Upper lobe of left lung (tissue), 6 donors: ENCODE results near the gene APOE. TPM values are rescaled to one million over a fixed set of nuclear protein-coding genes. Genes with fewer than 3 reads are reported as not detected.
"Not testable (repeated sequence)": the region's sequence is repeated elsewhere in the genome, so short reads cannot be mapped to it uniquely, and the experiment has no call there.

Experiments
- ATAC-seq, 2 donors: fragments of 200-7000 bp; cut with Tn5 transposase; one replicate each; pipeline ENCODE4 v1.9.1; 2022; ENCODE audit warnings: mild to moderate bottlenecking in 2 of 2, moderate library complexity in 2 of 2; ENCODE audit not compliant: low FRiP score in 2 of 2
- DNase-seq, 2 donors: peaks; one replicate each; pipeline ENCODE4 v3.0.0-alpha.2; 2019 to 2020
- H3K27ac ChIP-seq, 4 donors: fragments of 200-600 bp; sonication (generic); one replicate each; pipeline ENCODE4 v1.5.1; 2016 to 2019
- H3K27me3 ChIP-seq, 4 donors: fragments of 200-600 bp; sonication (generic); one replicate each; pipeline ENCODE4 v1.5.1; 2017 to 2019
- H3K36me3 ChIP-seq, 4 donors: fragments of 200-600 bp; sonication (generic); one replicate each; pipeline ENCODE4 v1.5.1; 2016 to 2019
- H3K4me1 ChIP-seq, 4 donors: fragments of 200-600 bp; sonication (generic); one replicate each; pipeline ENCODE4 v1.5.1; 2018 to 2019
- H3K4me3 ChIP-seq, 4 donors: fragments of 200-600 bp; sonication (generic); one replicate each; pipeline ENCODE4 v1.5.1; 2017 to 2019; ENCODE audit warnings: mild to moderate bottlenecking in 2 of 4, moderate library complexity in 1 of 4
- H3K9me3 ChIP-seq, 4 donors: fragments of 200-600 bp; sonication (generic); one replicate each; pipeline ENCODE4 v1.5.1; 2018 to 2019
- CTCF ChIP-seq, 6 experiments: fragments of 450-650 bp in 4 of 6; fragments of 200-600 bp in 2 of 6; sonication (generic) in 2 of 6; IDR thresholded peaks; one replicate each; pipeline ENCODE4 v1.5.1; 2016 to 2019; ENCODE audit warnings: antibody characterized with exemption in 6 of 6
- EP300 ChIP-seq, 4 donors: sonication (generic); formaldehyde crosslinking; IDR thresholded peaks; one replicate each; pipeline ENCODE4 v1.5.1; 2017; ENCODE audit warnings: antibody characterized with exemption in 4 of 4, control low read depth in 2 of 4
- POLR2A ChIP-seq, 4 donors: fragments of 450-650 bp; IDR thresholded peaks; one replicate each; pipeline ENCODE4 v1.5.1; 2016 to 2017; ENCODE audit warnings: antibody characterized with exemption in 4 of 4, mild to moderate bottlenecking in 2 of 4
- POLR2AphosphoS5 ChIP-seq, 2 donors: sonication (generic); formaldehyde crosslinking; IDR thresholded peaks; one replicate each; pipeline ENCODE4 v1.5.1; 2017; ENCODE audit warnings: antibody characterized with exemption in 2 of 2
- WGBS, 2 donors: methylation state at CpG; one replicate each; pipeline ENCODE4 v1.1.5; 2017 to 2018; 5-methylcytosine and 5-hydroxymethylcytosine counted together
- total RNA-seq, 6 donors: library from RNA; depleted of rRNA in 4 of 6; stranded (reverse); fragments of >200 nt in 4 of 6; gene quantifications; one replicate each; pipeline versions ENCODE4 v1.1.0 to v1.2.1, GENCODE V29; 2016 to 2021
- donor health status: DM: no; HTN: no; CAD: no; lungs with moderate emphysema.
- donor health status: DM: no; HTN: yes; CAD: no; lungs with severe emphysema.

Gene APOE
- total RNA-seq, 6 donors from 2014 or later: 256 to 1,773 (median 644) TPM

GRCh38 chr19:44883922-44884321, 21.7 kb upstream of the APOE start:
- H3K4me3 ChIP-seq: no peak overlapping the region
- no peak overlapping the region for H3K27ac ChIP-seq
- H3K9me3 ChIP-seq: no peaks in the 10 kb centered on the region
- WGBS, 2 donors: 94% methylated on average over 5 of the region's 5 CpGs
- H3K27me3 ChIP-seq: no peaks in the 10 kb centered on the region
- peaks cover 0 to 60% (median 42%) of the 10 kb centered on the region in 4 donors for H3K36me3 ChIP-seq
- ATAC-seq (no peak), DNase-seq (no peak)
- no peak for TF ChIP-seq EP300 (IDR thresholded peaks at IDR 0.05)
- TF ChIP-seq POLR2A (IDR thresholded peaks at IDR 0.05): no peak
- TF ChIP-seq POLR2AphosphoS5 (IDR thresholded peaks at IDR 0.05): no peak
- no peak for TF ChIP-seq CTCF (IDR thresholded peaks at IDR 0.05)
- peaks cover 0 to 5% (median 0%) of the 10 kb centered on the region in 4 donors for H3K4me1 ChIP-seq

- peaks cover 0 to 57% (median 42%) of the 10 kb centered on the region in 4 donors for H3K36me3 ChIP-seq
- no peaks in the 10 kb centered on the region for H3K27me3 ChIP-seq
- 79 to 86% methylated on average over 4 of the region's 4 CpGs for WGBS, 2 donors
- peaks cover 1 to 6% (median 2%) of the 10 kb centered on the region in 4 donors for H3K4me1 ChIP-seq
- TF ChIP-seq POLR2AphosphoS5 (IDR thresholded peaks at IDR 0.05) (no peak), POLR2A (IDR thresholded peaks at IDR 0.05) (no peak), CTCF (IDR thresholded peaks at IDR 0.05) (no peak), EP300 (IDR thresholded peaks at IDR 0.05) (no peak)
- DNase-seq (no peak), ATAC-seq (no peak)
- no peaks in the 10 kb centered on the region for H3K9me3 ChIP-seq
- no peak overlapping the region for H3K27ac ChIP-seq
- no peak overlapping the region for H3K4me3 ChIP-seq
Measured at GRCh38 chr19:44884566-44884965, 21.0 kb upstream of the APOE start.

- H3K4me3 ChIP-seq: no peak overlapping the region
- H3K27me3 ChIP-seq: no peaks in the 10 kb centered on the region
- TF ChIP-seq POLR2A (IDR thresholded peaks at IDR 0.05) (no peak), EP300 (IDR thresholded peaks at IDR 0.05) (no peak), CTCF (IDR thresholded peaks at IDR 0.05) (no peak), POLR2AphosphoS5 (IDR thresholded peaks at IDR 0.05) (no peak)
- 91 to 96% methylated on average over 6 of the region's 6 CpGs for WGBS, 2 donors
- DNase-seq (no peak), ATAC-seq (no peak)
- H3K9me3 ChIP-seq: no peaks in the 10 kb centered on the region
- no peak overlapping the region for H3K27ac ChIP-seq
- peaks cover 7 to 9% (median 8%) of the 10 kb centered on the region in 4 donors for H3K4me1 ChIP-seq
- peaks cover 0 to 53% (median 42%) of the 10 kb centered on the region in 4 donors for H3K36me3 ChIP-seq
Measured at GRCh38 chr19:44886141-44886540, 19.5 kb upstream of the APOE start.

- no peaks in the 10 kb centered on the region for H3K9me3 ChIP-seq
- WGBS, 2 donors: 93 to 95% methylated on average over 4 of the region's 4 CpGs
- H3K27me3 ChIP-seq: no peaks in the 10 kb centered on the region
- H3K4me3 ChIP-seq: no peak overlapping the region
- TF ChIP-seq POLR2AphosphoS5 (IDR thresholded peaks at IDR 0.05): no peak
- no peak for TF ChIP-seq POLR2A (IDR thresholded peaks at IDR 0.05)
- TF ChIP-seq EP300 (IDR thresholded peaks at IDR 0.05): no peak
- TF ChIP-seq CTCF (IDR thresholded peaks at IDR 0.05): no peak
- ATAC-seq (no peak), DNase-seq (no peak)
- no peak overlapping the region for H3K27ac ChIP-seq
- peaks cover 0 to 54% (median 42%) of the 10 kb centered on the region in 4 donors for H3K36me3 ChIP-seq
- H3K4me1 ChIP-seq: peaks cover 19 to 24% (median 20%) of the 10 kb centered on the region in 4 donors
Measured at GRCh38 chr19:44887648-44888047, 17.9 kb upstream of the APOE start.

GRCh38 chr19:44888335-44888734, 17.3 kb upstream of the APOE start:
- H3K9me3 ChIP-seq, ATAC-seq, H3K27ac ChIP-seq, H3K4me3 ChIP-seq, DNase-seq, H3K27me3 ChIP-seq: not testable (repeated sequence)
- peaks cover 0 to 54% (median 43%) of the 10 kb centered on the region in 4 donors for H3K36me3 ChIP-seq
- 92% methylated on average over 2 to 5 of the region's 5 CpGs for WGBS, 2 donors
- H3K4me1 ChIP-seq: peaks cover 20 to 31% (median 21%) of the 10 kb centered on the region in 4 donors
